ENCODE data around the gene SMTN. TPM values are rescaled to one million over a fixed set of nuclear protein-coding genes. Genes with fewer than 3 reads are reported as not detected.
"Not testable (repeated sequence)": the region's sequence is repeated elsewhere in the genome, so short reads cannot be mapped to it uniquely, and the experiment has no call there.

The SMTN gene
- total RNA-seq, 1 donor from 2014 or later: 55.0 TPM

- Mint-ChIP-seq H3K27me3 (ENCODE audit: low read depth) (no peaks in the 10 kb centered on the region), H3K4me1 (no peaks in the 10 kb centered on the region), H3K4me3 (no peak overlapping the region), H3K36me3 (ENCODE audit: low read depth) (peaks cover 10% of the 10 kb centered on the region), H3K27ac (ENCODE audit: unreplicated experiment) (no peak overlapping the region), H3K9me3 (no peaks in the 10 kb centered on the region)
- no peak for DNase-seq (ENCODE audit: low read depth, low spot score)
- no peak for TF ChIP-seq CTCF (conservative IDR thresholded peaks at IDR 0.05)
Measured at GRCh38 chr22:31095637-31096249, 14.6 kb downstream of the SMTN start.

GRCh38 chr22:31096657-31097279 is 15.7 kb downstream of the SMTN start:
- TF ChIP-seq CTCF (conservative IDR thresholded peaks at IDR 0.05): no peak
- DNase-seq (ENCODE audit: low read depth, low spot score): no peak
- peaks cover 10% of the 10 kb centered on the region for H3K36me3 Mint-ChIP-seq (ENCODE audit: low read depth)
- no peaks in the 10 kb centered on the region for H3K27me3 Mint-ChIP-seq (ENCODE audit: low read depth)
- no peaks in the 10 kb centered on the region for H3K4me1 Mint-ChIP-seq
- no peaks in the 10 kb centered on the region for H3K9me3 Mint-ChIP-seq
- no peak overlapping the region for H3K27ac Mint-ChIP-seq (ENCODE audit: unreplicated experiment)
- no peak overlapping the region for H3K4me3 Mint-ChIP-seq

- DNase-seq (ENCODE audit: low read depth, low spot score); H3K27me3 Mint-ChIP-seq (ENCODE audit: low read depth); H3K9me3 Mint-ChIP-seq; H3K27ac Mint-ChIP-seq (ENCODE audit: unreplicated experiment); H3K4me1 Mint-ChIP-seq; H3K4me3 Mint-ChIP-seq: not testable (repeated sequence)
- peaks cover 10% of the 10 kb centered on the region for H3K36me3 Mint-ChIP-seq (ENCODE audit: low read depth)
Measured at GRCh38 chr22:31097539-31097938, 16.4 kb downstream of the SMTN start.

DNA sequence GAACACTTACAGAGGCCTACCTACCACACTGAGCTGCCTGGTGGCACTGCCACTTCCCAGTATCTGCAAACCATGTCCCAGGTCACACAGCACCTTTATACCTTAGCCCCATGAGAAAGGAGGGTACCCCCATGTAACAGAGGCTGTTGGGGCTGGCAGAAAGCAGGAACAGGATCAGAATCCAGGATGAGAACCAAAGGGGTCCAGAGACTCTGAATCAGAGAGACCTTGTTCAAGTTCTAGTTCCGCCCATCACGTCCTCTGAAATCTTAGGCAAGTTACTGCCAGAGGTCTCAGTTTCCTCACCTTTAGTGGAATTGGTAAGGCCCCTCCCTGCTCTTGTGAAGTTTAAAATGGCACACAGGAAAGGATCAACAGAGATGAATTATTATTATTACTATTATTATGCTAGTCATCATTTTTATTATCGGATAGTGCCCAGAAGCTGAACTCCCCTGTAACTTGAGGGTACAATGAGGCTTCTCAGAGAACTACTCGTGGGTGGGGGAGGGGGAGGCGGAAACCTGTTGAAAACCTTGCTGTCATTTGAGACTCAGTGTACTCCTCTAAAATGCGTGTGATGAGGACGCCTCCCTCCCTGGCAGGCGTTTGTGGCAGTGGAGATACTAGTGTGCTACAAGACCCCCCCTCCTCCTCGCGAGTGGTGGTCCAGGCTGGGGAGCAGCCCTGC is 17.0 kb downstream of the SMTN start:
- no peak for TF ChIP-seq CTCF (conservative IDR thresholded peaks at IDR 0.05)
- H3K36me3 Mint-ChIP-seq (ENCODE audit: low read depth): peaks cover 10% of the 10 kb centered on the region
- H3K4me1 Mint-ChIP-seq: no peaks in the 10 kb centered on the region
- no peak for DNase-seq (ENCODE audit: low read depth, low spot score)
- H3K9me3 Mint-ChIP-seq: no peaks in the 10 kb centered on the region
- no peak overlapping the region for H3K27ac Mint-ChIP-seq (ENCODE audit: unreplicated experiment)
- H3K27me3 Mint-ChIP-seq (ENCODE audit: low read depth): no peaks in the 10 kb centered on the region
- no peak overlapping the region for H3K4me3 Mint-ChIP-seq

GRCh38 chr22:31098632-31099110 is 17.6 kb downstream of the SMTN start:
- DNase-seq (ENCODE audit: low read depth, low spot score): no peak
- Mint-ChIP-seq H3K4me3 (no peak overlapping the region), H3K36me3 (ENCODE audit: low read depth) (peaks cover 10% of the 10 kb centered on the region), H3K9me3 (no peaks in the 10 kb centered on the region), H3K27me3 (ENCODE audit: low read depth) (no peaks in the 10 kb centered on the region), H3K4me1 (no peaks in the 10 kb centered on the region), H3K27ac (ENCODE audit: unreplicated experiment) (no peak overlapping the region)
- no peak for TF ChIP-seq CTCF (conservative IDR thresholded peaks at IDR 0.05)

DNA sequence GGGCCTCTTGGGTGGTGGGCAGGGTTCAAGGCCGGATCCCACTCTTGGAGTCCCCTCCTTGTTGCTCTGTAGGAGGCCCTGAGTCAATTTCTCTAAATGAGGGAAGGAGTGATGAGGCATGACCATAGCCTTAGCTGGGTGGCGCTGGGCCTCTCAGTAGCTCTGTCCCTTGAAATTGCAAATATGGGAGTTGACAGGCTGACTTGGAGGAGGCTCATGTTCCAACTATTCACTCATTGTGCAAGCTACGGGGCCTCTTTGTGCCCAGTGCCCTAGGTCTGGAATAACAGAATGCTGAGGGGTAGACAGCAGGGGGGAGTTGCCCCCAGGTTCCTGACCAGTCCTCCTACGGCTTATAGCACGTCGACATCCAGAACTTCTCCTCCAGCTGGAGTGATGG is 18.3 kb downstream of the SMTN start:
- Mint-ChIP-seq H3K4me3 (no peak overlapping the region), H3K9me3 (no peaks in the 10 kb centered on the region), H3K4me1 (no peaks in the 10 kb centered on the region), H3K27me3 (ENCODE audit: low read depth) (no peaks in the 10 kb centered on the region), H3K36me3 (ENCODE audit: low read depth) (peaks cover 10% of the 10 kb centered on the region), H3K27ac (ENCODE audit: unreplicated experiment) (peak overlapping the region; percentile 43)
- TF ChIP-seq CTCF (conservative IDR thresholded peaks at IDR 0.05): no peak
- no peak for DNase-seq (ENCODE audit: low read depth, low spot score)

All from neural crest cell (in vitro differentiated cells).